ENCODE data around the gene GPR149.
A peak's percentile ranks its signal among the peaks of the same experiment; 100 is the strongest.

The GPR149 gene

GRCh38 chr3:154345422-154346122, 84.4 kb downstream of the GPR149 start:
- DNase-seq (ENCODE audit: low spot score) = no peak

GRCh38 chr3:154338570-154338969, 91.4 kb downstream of the GPR149 start:
- DNase-seq (ENCODE audit: low spot score) = no peak

DNA sequence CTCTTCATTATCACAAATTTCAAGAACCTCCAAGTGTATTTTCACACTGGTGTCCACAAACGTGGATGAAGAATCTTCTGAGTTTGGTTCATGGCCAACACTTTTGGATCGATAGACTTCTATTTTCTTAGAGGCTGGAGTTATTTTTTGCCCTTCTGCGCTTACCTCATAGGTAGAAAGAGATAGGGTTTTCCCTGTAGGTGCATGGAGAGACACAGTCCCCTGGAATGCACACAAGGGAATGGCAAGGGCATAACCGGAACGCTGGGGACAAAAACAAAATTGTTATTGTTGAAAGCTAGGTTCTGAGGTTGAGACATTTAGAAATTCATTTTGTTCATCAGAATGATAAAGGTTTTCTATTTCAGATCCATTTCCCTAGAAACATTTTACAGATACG, 92.0 kb downstream of the GPR149 start:
- no peak for DNase-seq (ENCODE audit: low spot score)

DNA sequence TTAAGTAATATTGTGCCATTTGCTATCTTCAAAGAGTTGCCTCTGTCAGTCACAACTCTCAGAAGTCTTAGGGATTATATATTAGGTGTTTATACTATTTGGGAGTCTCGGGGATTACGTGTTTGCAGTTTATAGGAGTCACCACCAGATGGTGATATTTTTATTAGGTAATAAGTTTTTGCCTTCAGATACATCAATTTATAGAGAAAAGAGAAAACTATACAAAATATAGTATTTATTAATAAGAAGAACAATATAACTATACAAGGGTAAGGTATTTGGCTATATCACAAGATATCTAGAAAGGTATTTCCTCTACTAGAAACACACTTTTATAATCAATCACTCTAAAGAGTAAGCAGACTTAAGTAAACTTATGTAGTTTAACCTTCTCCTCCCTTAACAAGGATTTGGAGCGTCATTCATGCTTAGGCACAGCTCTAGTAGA, 95.0 kb downstream of the GPR149 start:
- peak; percentile 34 for DNase-seq (ENCODE audit: low spot score)

GRCh38 chr3:154327871-154328270, 102.1 kb downstream of the GPR149 start:
- DNase-seq (ENCODE audit: low spot score) = no peak

- peak; percentile 28 for DNase-seq (ENCODE audit: low spot score)
These were observed 105.1 kb downstream of the GPR149 start for GRCh38 chr3:154324919-154325318.

- DNase-seq (ENCODE audit: low spot score) = peak; percentile 91
These were observed 105.9 kb downstream of the GPR149 start, which contains the start of gene DHX36 for GRCh38 chr3:154323891-154324738. Gene DHX36 (minus strand): TSS chr3:154324487. CDS start chr3:154324416, 71 bp downstream.

- DNase-seq (ENCODE audit: low spot score) = no peak
These were observed 112.8 kb downstream of the GPR149 start for GRCh38 chr3:154316974-154317767.

- peak; percentile 22 for DNase-seq (ENCODE audit: low spot score)
These were observed 115.8 kb downstream of the GPR149 start for GRCh38 chr3:154314152-154314551.

DNA sequence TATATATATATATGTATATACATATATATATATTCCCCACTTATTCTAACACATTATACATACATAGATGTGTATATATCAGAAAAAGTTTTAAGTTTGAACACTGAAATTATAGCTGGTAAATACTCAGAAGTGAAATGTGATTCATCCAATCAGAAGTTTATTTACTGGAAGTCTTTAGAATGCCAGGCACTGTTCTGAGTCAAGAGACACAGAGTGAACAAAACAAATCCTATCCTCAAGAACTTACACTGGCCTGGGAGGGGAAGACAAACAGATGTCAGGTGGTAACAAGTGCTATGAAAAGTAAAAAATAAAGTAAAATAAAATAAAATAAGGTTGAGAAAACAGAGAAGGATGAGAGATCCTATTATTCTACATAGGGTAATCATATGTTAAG, 119.2 kb downstream of the GPR149 start:
- no peak for DNase-seq (ENCODE audit: low spot score)

- no peak for DNase-seq (ENCODE audit: low spot score)
These were observed 122.6 kb downstream of the GPR149 start for GRCh38 chr3:154307363-154307762.

- DNase-seq (ENCODE audit: low spot score) = no peak
These were observed 125.1 kb downstream of the GPR149 start for GRCh38 chr3:154304936-154305335.

DNA sequence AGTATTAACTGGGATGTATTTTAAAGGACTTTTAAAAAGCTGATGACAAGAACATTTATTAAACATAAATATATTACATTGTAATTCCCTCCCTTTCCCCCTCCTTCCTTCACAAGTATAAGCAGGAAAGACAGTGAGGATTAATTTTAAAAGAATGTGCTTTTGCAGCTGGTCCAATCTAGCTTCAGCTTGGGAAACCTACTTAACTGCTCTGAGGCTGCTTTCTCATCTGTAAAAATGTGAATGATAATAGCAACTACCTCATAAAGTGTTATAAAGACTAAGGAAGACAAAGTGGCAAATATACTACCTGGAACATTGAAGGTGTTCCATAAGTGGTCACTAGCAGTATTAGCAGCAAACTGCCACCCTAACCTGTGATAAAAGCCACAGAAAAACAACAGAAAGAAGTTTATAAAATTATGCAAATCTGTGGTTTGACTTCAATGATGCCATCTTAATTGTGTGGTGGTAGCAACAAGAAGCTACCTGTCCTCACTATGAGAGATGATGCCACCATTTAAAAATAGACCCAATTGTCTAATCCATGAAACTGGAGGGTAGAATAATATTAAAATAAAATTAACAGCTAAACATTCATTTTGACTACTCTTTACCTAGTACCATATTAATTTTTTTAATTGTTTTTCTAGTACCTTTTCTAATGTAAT, 125.7 kb downstream of the GPR149 start:
- DNase-seq (ENCODE audit: low spot score) = no peak

GRCh38 chr3:154301561-154301960, 128.4 kb downstream of the GPR149 start:
- DNase-seq (ENCODE audit: low spot score) = no peak

- DNase-seq (ENCODE audit: low spot score) = no peak
These were observed 136.0 kb downstream of the GPR149 start for GRCh38 chr3:154294016-154294415.

- DNase-seq (ENCODE audit: low spot score) = no peak
These were observed 139.8 kb downstream of the GPR149 start for GRCh38 chr3:154290187-154290586.
